Central memory CD8-positive, alpha-beta T cell (primary cell): ENCODE measurements around the gene CCP110.

Source experiments
- ATAC-seq: fragments of 150-1000 bp; cut with Tn5 transposase; replicated peaks from 2 replicates; pipeline ENCODE4 v1.10.0; 2022; ENCODE audit warnings: mild to moderate bottlenecking, moderate FRiP score, moderate number of reproducible peaks; ENCODE audit not compliant: poor library complexity, severe bottlenecking; ENCODE audit errors: extremely low read depth
- DNase-seq, 2 donors: peaks; one replicate each; pipeline ENCODE4 v3.0.0; 2021; ENCODE audit warnings: low spot score in 2 of 2
- H3K27ac Mint-ChIP-seq: one replicate; pipeline ENCODE4 v1.8.0; 2022; ENCODE audit warnings: low read depth, mild to moderate bottlenecking, moderate library complexity, mixed read lengths
- H3K27me3 Mint-ChIP-seq: one replicate; pipeline ENCODE4 v1.8.0; 2022; ENCODE audit warnings: mixed read lengths
- H3K36me3 Mint-ChIP-seq: one replicate; pipeline ENCODE4 v1.8.0; 2022; ENCODE audit warnings: mild to moderate bottlenecking, moderate library complexity, mixed read lengths; ENCODE audit not compliant: insufficient read depth
- H3K4me1 Mint-ChIP-seq: one replicate; pipeline ENCODE4 v1.8.0; 2022; ENCODE audit warnings: mixed read lengths
- H3K4me3 Mint-ChIP-seq: one replicate; pipeline ENCODE4 v1.8.0; 2022; ENCODE audit warnings: mild to moderate bottlenecking, moderate library complexity, mixed read lengths
- H3K9me3 Mint-ChIP-seq: one replicate; pipeline ENCODE4 v1.8.0; 2022; ENCODE audit warnings: mixed read lengths

CCP110 gene

GRCh38 chr16:19497176-19497575 lies 26.6 kb upstream of the CCP110 start:
- Mint-ChIP-seq H3K27ac (no peak overlapping the region), H3K4me1 (no peaks in the 10 kb centered on the region), H3K36me3 (peaks cover 16% of the 10 kb centered on the region), H3K27me3 (no peaks in the 10 kb centered on the region), H3K4me3 (no peak overlapping the region), H3K9me3 (no peaks in the 10 kb centered on the region)
- DNase-seq = no peak
- ATAC-seq = no peak

GRCh38 chr16:19499006-19499405 lies 24.7 kb upstream of the CCP110 start:
- Mint-ChIP-seq H3K36me3 (peaks cover 24% of the 10 kb centered on the region), H3K9me3 (no peaks in the 10 kb centered on the region), H3K27me3 (no peaks in the 10 kb centered on the region), H3K4me1 (no peaks in the 10 kb centered on the region), H3K27ac (no peak overlapping the region), H3K4me3 (no peak overlapping the region)
- no peak for ATAC-seq
- no peak for DNase-seq

- no peaks in the 10 kb centered on the region for H3K27me3 Mint-ChIP-seq
- H3K4me1 Mint-ChIP-seq = no peaks in the 10 kb centered on the region
- no peak overlapping the region for H3K27ac Mint-ChIP-seq
- H3K36me3 Mint-ChIP-seq = peaks cover 28% of the 10 kb centered on the region
- no peak for ATAC-seq
- DNase-seq = no peak
- no peaks in the 10 kb centered on the region for H3K9me3 Mint-ChIP-seq
- H3K4me3 Mint-ChIP-seq = no peak overlapping the region
Measured at GRCh38 chr16:19499481-19499880, 24.3 kb upstream of the CCP110 start.

DNA sequence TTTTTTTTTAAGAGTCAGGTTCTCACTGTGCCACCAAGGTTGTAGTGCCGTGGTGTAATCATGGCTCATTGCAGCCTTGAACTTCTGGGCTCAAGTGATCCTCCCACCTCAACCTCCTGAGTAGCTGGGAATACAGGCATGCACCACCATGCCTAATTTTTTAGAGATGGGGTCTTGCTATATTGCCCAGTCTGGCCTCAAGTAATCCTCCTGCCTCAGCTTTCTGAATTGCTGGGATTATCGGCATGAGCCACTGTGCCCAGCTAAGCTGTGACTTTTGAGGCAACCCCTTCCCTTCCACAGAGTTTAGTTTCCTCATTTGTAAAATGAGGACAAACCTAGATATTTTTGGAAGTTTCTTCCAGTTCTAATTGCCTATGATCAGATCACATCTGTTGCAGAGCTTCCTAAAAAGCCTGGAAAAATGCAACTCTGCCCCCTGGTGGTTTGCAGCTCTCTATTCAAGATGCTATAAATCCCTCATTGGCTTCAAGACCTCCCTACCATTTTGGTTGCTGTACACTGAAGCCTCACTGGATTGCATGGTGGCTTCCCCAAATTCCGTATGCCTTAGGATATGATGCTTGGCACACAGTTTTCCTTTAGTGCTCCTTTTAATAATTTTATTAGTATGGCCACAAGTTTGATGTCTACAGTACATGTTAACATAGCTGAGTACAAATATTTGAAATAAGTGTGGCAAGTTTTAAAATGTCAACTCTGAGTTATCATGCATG lies 21.2 kb upstream of the CCP110 start:
- no peak overlapping the region for H3K27ac Mint-ChIP-seq
- H3K36me3 Mint-ChIP-seq = peaks cover 49% of the 10 kb centered on the region
- no peak for ATAC-seq
- H3K9me3 Mint-ChIP-seq = no peaks in the 10 kb centered on the region
- H3K4me3 Mint-ChIP-seq = no peak overlapping the region
- H3K27me3 Mint-ChIP-seq = no peaks in the 10 kb centered on the region
- no peaks in the 10 kb centered on the region for H3K4me1 Mint-ChIP-seq
- peak; percentile 22 to 24 for DNase-seq

GRCh38 chr16:19503461-19504075 lies 20.2 kb upstream of the CCP110 start:
- H3K4me3 Mint-ChIP-seq = no peak overlapping the region
- H3K27me3 Mint-ChIP-seq = no peaks in the 10 kb centered on the region
- no peaks in the 10 kb centered on the region for H3K9me3 Mint-ChIP-seq
- no peak overlapping the region for H3K27ac Mint-ChIP-seq
- ATAC-seq (no peak), DNase-seq (no peak)
- H3K36me3 Mint-ChIP-seq = peaks cover 46% of the 10 kb centered on the region
- no peaks in the 10 kb centered on the region for H3K4me1 Mint-ChIP-seq

DNA sequence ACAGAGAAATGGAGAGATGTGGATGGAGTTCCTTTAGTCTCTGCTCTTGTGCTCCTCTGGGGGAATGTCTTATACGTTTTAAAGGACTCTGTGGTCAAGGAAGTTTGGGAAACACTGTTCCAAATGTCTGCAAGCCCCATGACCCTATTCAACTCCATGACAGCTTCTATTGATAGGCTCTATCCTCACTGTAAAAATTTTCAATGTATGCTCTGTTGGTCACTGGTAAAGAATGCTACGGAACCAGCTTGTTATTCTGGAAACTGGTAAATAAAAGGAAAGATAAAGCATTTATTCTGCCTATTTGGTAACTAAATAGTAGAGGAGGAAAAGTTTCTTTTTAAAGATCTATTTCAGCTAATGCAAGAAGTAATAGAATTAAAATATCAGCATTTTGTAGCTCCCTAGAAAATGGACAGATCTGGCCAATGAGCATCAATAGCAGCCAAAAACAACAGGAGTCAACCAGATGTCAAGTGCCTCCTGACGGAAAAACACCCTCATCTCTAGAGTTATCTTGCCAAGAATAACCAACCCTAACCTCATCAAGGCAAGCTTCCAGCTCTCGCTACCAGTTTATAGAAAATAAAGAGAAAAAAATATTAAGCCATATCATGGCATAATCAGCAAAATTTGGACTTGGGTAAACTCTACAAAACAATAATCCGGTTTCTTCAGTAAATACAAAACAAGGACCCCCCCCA lies 18.0 kb upstream of the CCP110 start:
- Mint-ChIP-seq H3K9me3 (no peaks in the 10 kb centered on the region), H3K4me3 (no peak overlapping the region), H3K36me3 (peaks cover 48% of the 10 kb centered on the region), H3K27me3 (no peaks in the 10 kb centered on the region), H3K27ac (no peak overlapping the region), H3K4me1 (no peaks in the 10 kb centered on the region)
- ATAC-seq = no peak
- DNase-seq = no peak

GRCh38 chr16:19506965-19507364 lies 16.8 kb upstream of the CCP110 start:
- Mint-ChIP-seq H3K27ac (no peak overlapping the region), H3K36me3 (peaks cover 45% of the 10 kb centered on the region), H3K4me3 (no peak overlapping the region), H3K4me1 (peaks cover 5% of the 10 kb centered on the region), H3K9me3 (no peaks in the 10 kb centered on the region), H3K27me3 (no peaks in the 10 kb centered on the region)
- DNase-seq (no peak), ATAC-seq (no peak)

DNA sequence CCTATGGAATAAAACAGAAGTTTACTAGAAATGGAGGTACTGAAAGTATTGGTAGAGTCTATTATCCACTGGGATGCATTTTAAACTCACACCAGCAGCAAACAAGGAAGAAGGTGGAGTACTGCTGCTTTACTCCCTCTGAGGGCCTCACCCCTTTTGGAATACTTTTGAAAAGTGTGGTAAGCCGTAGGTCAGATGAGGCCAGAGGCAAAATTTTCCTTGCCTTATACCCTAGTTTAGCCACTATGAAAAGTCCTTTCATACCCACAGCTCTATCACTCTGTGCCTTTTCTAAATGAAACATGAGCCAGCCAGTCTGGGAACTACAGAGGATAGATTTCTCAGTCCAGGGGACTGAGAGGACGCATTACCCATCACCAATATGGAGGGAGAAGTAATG lies 15.9 kb upstream of the CCP110 start:
- Mint-ChIP-seq H3K36me3 (peaks cover 43% of the 10 kb centered on the region), H3K4me1 (peaks cover 5% of the 10 kb centered on the region), H3K9me3 (no peaks in the 10 kb centered on the region), H3K4me3 (no peak overlapping the region), H3K27ac (no peak overlapping the region), H3K27me3 (no peaks in the 10 kb centered on the region)
- DNase-seq (no peak), ATAC-seq (no peak)

- H3K4me3 Mint-ChIP-seq = no peak overlapping the region
- H3K36me3 Mint-ChIP-seq = peaks cover 31% of the 10 kb centered on the region
- H3K9me3 Mint-ChIP-seq = no peaks in the 10 kb centered on the region
- no peaks in the 10 kb centered on the region for H3K27me3 Mint-ChIP-seq
- H3K27ac Mint-ChIP-seq = peak overlapping the region; percentile 17
- DNase-seq = no peak
- peaks cover 13% of the 10 kb centered on the region for H3K4me1 Mint-ChIP-seq
- no peak for ATAC-seq
Measured at GRCh38 chr16:19512297-19512696, 11.4 kb upstream of the CCP110 start.

DNA sequence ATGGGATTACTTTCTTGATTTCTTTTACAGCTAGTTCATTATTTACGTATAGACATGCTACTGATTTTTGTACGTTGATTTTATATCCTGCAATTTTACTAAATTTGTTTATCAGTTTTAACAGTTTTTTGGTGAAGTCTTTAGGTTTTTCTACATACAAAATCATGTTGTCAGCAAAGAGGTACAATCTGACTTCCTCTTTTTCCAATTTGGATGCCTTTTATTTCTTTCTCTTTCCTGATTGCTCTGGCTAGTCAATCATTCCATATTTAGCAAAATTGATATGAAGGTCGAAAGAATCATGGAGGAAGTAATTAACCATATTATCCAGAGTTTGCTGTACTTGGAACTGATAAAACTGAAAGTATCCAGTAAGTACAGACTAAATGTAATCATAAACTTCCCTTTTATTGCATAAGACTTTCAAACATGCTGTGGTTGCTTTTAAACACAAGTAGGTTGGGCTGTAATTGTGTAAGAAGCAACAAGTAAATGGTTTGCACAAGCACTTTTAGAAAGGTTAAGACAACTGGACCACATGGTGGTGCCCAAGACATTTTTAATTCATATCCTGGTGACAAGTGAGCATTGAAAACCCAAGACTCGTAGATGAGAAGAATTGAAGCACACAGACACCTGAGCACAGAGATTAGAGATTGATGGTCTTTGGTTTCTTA lies 10.2 kb upstream of the CCP110 start:
- DNase-seq = no peak
- H3K27me3 Mint-ChIP-seq = no peaks in the 10 kb centered on the region
- ATAC-seq = no peak
- H3K9me3 Mint-ChIP-seq = no peaks in the 10 kb centered on the region
- H3K4me3 Mint-ChIP-seq = no peak overlapping the region
- peaks cover 20% of the 10 kb centered on the region for H3K4me1 Mint-ChIP-seq
- peak overlapping the region; percentile 17 for H3K27ac Mint-ChIP-seq
- peaks cover 29% of the 10 kb centered on the region for H3K36me3 Mint-ChIP-seq

DNA sequence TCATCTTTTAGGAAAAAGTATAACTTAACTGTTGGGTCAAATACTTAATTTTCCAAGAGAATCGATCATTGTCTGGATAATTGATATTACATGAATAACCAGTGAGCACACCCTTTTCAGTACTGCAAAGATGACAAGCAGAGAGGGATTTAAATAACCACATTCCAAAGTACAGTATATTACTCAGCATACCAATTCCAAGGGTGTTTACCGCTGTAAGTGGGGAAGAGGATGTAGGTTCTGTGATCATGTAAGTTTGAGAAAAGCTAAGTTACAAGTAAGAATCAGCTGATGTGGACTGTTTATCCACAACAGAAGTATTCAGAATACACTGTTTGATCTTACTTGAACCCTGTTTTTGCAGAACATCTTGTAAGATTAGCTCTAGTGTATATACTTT lies 8.0 kb upstream of the CCP110 start:
- H3K27ac Mint-ChIP-seq = no peak overlapping the region
- ATAC-seq (no peak), DNase-seq (no peak)
- H3K4me3 Mint-ChIP-seq = no peak overlapping the region
- H3K36me3 Mint-ChIP-seq = peaks cover 25% of the 10 kb centered on the region
- no peaks in the 10 kb centered on the region for H3K9me3 Mint-ChIP-seq
- H3K27me3 Mint-ChIP-seq = no peaks in the 10 kb centered on the region
- peaks cover 36% of the 10 kb centered on the region for H3K4me1 Mint-ChIP-seq

GRCh38 chr16:19517424-19518089 lies 6.2 kb upstream of the CCP110 start:
- Mint-ChIP-seq H3K27me3 (no peaks in the 10 kb centered on the region), H3K4me3 (no peak overlapping the region), H3K9me3 (no peaks in the 10 kb centered on the region), H3K4me1 (peaks cover 49% of the 10 kb centered on the region), H3K36me3 (peaks cover 32% of the 10 kb centered on the region), H3K27ac (no peak overlapping the region)
- no peak for DNase-seq
- no peak for ATAC-seq
